ENCODE data around the gene TEX55.
"Not testable (repeated sequence)": the region's sequence is repeated elsewhere in the genome, so short reads cannot be mapped to it uniquely, and the experiment has no call there.

- TF ChIP-seq CTCF (IDR thresholded peaks at IDR 0.05; ENCODE audit: low read depth, low read length, poor library complexity, severe bottlenecking); EZH2phosphoT487 (IDR thresholded peaks at IDR 0.05; ENCODE audit: borderline replicate concordance, low read length): not testable (repeated sequence)
These were observed 13.7 kb upstream of the TEX55 start for GRCh38 chr3:119132291-119132690.
